ENCODE results near the gene TRIM47.
"Not testable (repeated sequence)": the region's sequence is repeated elsewhere in the genome, so short reads cannot be mapped to it uniquely, and the experiment has no call there.

Gene TRIM47

GRCh38 chr17:75891022-75891604 lies 12.7 kb upstream of the TRIM47 start:
- no peak for DNase-seq

DNA sequence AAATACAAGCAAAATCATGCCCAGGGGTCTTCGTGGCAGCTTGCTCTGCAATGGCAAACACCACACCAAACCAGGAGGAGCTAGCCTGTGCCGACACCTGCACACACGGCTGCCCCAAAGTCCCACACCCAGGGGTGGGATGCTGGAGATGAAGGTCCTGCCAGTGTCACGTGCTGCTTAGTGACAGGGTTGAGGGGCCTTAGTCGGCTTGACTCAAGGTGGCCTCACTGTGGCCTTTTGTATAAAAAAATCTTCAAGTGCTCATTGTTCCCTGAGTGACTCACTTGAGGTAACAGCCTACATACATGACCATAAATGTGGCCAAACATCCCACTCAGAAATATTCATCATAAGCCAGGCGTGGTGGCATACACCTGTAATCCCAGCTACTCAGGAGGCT lies 11.1 kb upstream of the TRIM47 start:
- DNase-seq, result no peak

DNA sequence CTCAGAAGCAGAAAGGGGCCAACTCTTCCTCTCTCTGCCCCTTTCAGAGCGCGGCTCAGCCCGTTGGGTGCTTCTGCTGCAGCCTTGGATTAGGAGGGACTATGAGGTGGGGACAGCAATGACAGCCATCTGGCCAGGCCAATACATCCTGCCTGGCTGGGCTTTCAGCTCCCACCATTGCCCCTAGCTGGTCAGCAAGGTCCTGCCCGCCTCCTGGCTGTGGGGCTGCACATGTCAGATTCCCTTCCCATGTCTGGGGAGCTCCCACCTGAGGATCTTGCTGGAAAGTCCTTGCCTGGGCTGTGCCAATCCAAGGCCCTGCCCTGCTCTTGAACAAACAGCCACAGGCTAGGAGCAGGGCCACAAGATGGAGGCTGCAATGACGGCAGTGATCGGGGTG lies 10.1 kb upstream of the TRIM47 start:
- DNase-seq, result no peak

DNA sequence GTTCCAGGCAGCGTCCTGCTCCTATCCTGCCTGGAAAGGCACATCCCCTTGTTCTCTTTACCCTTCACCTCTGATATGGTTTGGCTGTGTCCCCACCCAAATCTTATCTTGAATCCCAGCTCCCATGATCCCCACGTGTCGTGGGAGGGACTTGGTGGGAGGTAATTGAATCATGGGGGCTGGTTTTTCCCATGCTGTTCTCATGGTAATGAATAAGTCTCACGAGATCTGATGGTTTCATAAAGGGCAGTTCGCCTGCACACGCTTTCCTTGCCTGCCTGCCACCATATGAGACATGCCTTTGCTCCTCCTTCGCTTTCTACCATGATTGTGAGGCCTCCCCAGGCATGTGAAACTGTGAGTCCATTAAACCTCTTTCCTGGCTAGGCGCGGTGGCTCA lies 7.5 kb upstream of the TRIM47 start:
- DNase-seq, result not testable (repeated sequence)

DNA sequence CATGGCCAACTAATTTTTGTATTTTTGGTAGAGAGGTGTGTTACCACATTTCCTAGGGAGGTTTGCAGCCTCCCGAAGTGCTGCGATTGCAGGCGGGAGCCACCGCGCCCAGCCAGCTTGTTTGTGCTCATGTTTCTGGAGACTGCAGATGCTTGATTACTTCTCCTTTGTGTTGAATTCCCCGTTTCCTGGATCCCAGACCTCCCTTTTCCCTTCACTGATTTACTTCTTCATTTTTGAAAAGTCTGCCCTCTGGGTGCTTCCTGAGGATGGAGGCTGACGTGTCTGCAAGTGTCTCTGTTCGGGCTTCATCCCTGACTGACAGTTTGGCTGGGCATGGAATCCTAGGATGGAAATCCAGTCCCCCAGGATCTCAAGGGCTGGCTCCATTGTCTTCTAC lies 7.0 kb upstream of the TRIM47 start:
- DNase-seq, result no peak

DNA sequence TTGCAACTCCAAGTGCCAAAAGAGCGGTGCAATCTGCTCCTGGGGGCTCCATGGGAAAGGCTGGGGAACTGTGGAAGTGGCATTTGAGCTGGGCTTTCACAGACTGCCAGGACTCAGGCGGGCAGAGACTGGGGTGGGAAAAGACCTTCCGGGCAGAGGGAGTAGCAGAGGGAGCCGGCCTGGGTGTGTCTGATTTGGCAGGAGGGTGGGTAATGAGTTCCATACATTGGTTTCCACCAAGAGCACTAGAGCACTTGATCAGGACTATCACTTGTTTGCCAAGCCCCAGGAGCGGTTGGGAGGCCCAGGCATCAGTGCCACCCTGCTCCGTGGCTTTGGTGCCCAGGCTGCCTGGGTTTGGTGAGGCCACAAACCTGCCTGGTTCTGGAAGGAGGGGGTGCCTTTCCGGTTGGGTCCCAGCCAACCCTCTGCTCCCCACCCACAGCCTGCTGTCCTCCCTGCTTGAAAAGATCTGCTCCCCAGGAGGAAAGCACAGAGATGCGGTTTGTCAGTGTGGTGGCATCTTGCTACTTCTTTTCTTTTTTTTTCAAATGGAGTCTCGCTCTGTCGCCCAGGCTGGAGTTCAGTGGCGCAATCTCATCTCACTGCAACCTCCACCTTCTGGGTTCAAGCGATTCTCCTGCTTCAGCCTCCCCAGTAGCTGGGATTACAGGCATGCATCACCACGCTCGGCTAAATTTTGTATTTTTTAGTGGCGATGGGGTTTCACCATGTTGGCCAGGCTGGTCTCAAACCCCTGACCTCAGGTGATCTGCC lies 3.5 kb upstream of the TRIM47 start:
- no peak for DNase-seq

DNA sequence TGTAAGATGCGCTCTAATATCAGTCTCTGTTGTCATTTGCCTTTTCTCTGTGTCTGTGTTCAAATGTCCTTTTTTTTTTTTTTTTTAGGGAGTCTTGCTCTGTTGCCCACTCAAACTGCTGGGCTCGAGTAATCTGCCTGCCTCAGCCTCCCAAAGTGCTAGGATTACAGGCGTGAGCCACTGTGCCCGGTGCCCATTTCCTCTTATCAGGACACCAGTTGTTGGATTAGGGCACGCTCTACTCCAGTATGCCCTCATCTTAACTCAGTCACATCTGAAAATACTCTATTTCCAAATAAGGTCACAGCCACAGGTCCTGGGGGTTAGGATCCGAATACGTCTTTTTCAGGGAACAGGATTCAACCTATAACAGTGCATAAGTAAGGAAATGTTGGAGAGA lies 1.9 kb upstream of the TRIM47 start:
- no peak for DNase-seq

- DNase-seq, result peak; percentile 85
Observed at GRCh38 chr17:75877752-75878173, 618 bp downstream of the TRIM47 start.

DNA sequence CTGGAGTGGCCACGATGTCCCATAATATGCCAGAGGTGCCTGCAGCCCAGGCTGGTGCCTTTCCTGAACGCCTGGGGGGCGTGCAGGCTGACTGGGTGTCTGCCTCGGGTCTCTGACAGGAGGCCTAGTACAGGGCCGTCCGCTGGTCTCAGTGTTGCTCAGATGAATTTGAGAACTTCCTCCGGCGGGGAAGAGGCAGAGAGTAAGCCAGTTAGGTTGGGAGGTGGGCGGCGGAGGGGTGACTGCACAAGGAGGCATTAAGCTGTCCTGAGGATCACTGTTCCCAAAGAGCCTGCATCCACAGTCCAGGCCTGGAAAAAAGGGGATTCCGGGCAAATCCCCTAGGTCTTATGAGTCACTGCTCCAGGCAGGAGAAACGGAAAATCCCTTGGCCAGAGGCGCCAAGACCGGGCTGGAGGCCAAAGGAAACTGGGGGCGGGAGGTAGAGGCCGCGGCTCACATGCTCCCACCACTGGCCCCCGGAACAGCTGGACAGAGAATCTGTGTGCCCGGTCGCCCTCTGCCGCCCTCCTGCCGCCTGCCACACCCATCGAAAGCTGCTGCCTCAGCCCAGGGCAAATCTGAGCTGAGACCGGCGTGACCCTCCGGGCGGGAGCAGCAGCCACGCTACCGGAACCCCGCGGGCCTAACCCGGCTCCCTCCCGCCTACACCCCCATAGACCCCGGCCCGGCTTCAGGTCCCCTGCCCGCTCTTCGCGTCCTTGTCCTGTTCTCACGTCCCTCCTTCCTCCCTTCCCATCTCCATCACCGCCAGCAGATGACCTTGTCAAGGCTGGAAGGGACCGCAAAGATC lies 1.2 kb downstream of the TRIM47 start:
- DNase-seq, result no peak

- peak; percentile 80 for DNase-seq
Observed at GRCh38 chr17:75876190-75876937, 2.0 kb downstream of the TRIM47 start.

- no peak for DNase-seq
Observed at GRCh38 chr17:75875940-75876189, 2.5 kb downstream of the TRIM47 start.

GRCh38 chr17:75875182-75875939 lies 3.0 kb downstream of the TRIM47 start:
- peak; percentile 69 for DNase-seq

- no peak for DNase-seq
Observed at GRCh38 chr17:75874323-75875181, 3.8 kb downstream of the TRIM47 start.

- DNase-seq, result no peak
Observed at GRCh38 chr17:75873587-75874322, 4.6 kb downstream of the TRIM47 start.

- no peak for DNase-seq
Observed at GRCh38 chr17:75872434-75873351, 5.7 kb downstream of the TRIM47 start.

GRCh38 chr17:75870228-75870627 lies 8.2 kb downstream of the TRIM47 start:
- not testable (repeated sequence) for DNase-seq

- no peak for DNase-seq
Observed at GRCh38 chr17:75869282-75870141, 8.9 kb downstream of the TRIM47 start.

- not testable (repeated sequence) for DNase-seq
Observed at GRCh38 chr17:75868730-75869281, 9.6 kb downstream of the TRIM47 start.

Data from NCI-H1436 (cell line).